Panc1 (cell line): ENCODE results near the gene TERF2IP.

Experiments used
- POLR2AphosphoS5 ChIP-seq: IDR thresholded peaks from 2 replicates; pipeline ENCODE4 v1.6.1; 2012; ENCODE audit warnings: mild to moderate bottlenecking, low read depth, low read length, moderate library complexity
- TF ChIP-seq, protein P1 (sequence below): fragments of 450-650 bp; IDR thresholded peaks from 2 replicates; pipeline ENCODE4 v1.5.1; 2017; ENCODE audit warnings: mild to moderate bottlenecking
- TF ChIP-seq, protein P2 (sequence below), 2 experiments: IDR thresholded peaks; 2 replicates each; pipeline ENCODE4 v1.6.1; 2011 to 2012; ENCODE audit warnings: low read depth in 2 of 2, control low read depth in 1 of 2, low read length in 1 of 2, mild to moderate bottlenecking in 1 of 2, moderate library complexity in 1 of 2; ENCODE audit not compliant: insufficient read depth in 1 of 2

DNA sequence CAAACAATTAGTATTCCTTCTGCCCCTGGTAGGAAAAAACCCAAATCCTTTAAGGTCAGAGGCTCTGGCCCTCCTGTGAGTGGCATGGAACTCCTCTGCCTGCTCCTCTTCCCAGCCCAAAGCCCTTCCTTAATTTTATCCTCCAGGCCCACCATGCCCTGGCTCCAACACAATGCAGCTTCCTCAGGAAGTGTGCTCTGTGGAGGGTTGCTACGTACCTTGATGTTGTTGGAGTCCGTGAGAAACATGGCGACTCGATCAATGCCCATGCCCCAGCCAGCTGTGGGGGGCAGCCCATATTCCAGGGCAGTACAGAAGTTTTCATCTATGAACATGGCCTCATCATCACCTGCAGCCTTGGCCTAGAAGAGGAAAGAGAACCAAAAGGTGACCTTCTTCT, 19.2 kb upstream of the TERF2IP start:
- TF ChIP-seq, protein P1, sequence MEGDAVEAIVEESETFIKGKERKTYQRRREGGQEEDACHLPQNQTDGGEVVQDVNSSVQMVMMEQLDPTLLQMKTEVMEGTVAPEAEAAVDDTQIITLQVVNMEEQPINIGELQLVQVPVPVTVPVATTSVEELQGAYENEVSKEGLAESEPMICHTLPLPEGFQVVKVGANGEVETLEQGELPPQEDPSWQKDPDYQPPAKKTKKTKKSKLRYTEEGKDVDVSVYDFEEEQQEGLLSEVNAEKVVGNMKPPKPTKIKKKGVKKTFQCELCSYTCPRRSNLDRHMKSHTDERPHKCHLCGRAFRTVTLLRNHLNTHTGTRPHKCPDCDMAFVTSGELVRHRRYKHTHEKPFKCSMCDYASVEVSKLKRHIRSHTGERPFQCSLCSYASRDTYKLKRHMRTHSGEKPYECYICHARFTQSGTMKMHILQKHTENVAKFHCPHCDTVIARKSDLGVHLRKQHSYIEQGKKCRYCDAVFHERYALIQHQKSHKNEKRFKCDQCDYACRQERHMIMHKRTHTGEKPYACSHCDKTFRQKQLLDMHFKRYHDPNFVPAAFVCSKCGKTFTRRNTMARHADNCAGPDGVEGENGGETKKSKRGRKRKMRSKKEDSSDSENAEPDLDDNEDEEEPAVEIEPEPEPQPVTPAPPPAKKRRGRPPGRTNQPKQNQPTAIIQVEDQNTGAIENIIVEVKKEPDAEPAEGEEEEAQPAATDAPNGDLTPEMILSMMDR = no peak
- TF ChIP-seq, protein P2, sequence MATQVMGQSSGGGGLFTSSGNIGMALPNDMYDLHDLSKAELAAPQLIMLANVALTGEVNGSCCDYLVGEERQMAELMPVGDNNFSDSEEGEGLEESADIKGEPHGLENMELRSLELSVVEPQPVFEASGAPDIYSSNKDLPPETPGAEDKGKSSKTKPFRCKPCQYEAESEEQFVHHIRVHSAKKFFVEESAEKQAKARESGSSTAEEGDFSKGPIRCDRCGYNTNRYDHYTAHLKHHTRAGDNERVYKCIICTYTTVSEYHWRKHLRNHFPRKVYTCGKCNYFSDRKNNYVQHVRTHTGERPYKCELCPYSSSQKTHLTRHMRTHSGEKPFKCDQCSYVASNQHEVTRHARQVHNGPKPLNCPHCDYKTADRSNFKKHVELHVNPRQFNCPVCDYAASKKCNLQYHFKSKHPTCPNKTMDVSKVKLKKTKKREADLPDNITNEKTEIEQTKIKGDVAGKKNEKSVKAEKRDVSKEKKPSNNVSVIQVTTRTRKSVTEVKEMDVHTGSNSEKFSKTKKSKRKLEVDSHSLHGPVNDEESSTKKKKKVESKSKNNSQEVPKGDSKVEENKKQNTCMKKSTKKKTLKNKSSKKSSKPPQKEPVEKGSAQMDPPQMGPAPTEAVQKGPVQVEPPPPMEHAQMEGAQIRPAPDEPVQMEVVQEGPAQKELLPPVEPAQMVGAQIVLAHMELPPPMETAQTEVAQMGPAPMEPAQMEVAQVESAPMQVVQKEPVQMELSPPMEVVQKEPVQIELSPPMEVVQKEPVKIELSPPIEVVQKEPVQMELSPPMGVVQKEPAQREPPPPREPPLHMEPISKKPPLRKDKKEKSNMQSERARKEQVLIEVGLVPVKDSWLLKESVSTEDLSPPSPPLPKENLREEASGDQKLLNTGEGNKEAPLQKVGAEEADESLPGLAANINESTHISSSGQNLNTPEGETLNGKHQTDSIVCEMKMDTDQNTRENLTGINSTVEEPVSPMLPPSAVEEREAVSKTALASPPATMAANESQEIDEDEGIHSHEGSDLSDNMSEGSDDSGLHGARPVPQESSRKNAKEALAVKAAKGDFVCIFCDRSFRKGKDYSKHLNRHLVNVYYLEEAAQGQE (IDR thresholded peaks at IDR 0.05; ENCODE audit: insufficient read depth in 1 of 2, low read depth in 2 of 2, low read length in 1 of 2) = no peak
- no peak for TF ChIP-seq POLR2AphosphoS5
